ENCODE data around the gene DUS1L.

DUS1L gene

DNA sequence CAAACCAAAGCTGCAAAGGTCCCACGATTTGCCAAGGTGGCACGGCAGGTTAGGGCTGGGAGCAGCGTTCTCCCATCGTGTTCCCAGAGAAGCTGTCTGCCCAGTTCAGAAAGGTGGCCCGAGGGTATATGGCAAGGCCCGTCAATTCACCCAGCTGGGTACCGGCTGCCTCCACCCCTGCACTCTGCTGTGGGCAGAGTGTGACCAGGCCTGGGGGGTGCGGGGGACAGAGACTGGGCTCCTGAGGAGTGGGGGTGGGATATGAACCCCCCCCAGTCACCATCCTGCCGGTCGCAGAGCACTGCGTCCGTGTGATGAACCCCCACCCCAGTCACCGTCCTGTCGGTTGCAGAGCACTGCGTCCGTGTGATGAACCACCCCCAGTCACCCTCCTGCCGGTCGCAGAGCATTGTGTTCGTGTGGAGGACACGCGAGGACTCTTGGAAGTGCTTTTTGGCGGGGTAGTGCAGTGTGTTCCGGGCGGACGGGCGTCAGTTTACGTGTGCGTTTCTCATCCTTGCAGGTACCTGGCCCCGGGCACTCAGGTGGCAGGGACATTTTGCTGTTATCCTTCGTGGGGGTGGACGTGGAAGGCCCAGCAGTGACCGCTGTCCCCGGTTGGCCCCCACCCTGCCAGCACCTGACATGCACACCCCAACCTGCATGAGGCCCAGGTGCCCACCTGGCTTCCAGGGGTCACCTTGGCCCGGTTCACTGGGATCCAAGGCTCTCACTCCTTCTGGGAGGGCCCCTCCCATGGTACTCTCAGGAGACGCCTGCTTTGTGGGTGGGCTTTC, 35.1 kb upstream of the DUS1L start:
- DNase-seq: no peak

DNA sequence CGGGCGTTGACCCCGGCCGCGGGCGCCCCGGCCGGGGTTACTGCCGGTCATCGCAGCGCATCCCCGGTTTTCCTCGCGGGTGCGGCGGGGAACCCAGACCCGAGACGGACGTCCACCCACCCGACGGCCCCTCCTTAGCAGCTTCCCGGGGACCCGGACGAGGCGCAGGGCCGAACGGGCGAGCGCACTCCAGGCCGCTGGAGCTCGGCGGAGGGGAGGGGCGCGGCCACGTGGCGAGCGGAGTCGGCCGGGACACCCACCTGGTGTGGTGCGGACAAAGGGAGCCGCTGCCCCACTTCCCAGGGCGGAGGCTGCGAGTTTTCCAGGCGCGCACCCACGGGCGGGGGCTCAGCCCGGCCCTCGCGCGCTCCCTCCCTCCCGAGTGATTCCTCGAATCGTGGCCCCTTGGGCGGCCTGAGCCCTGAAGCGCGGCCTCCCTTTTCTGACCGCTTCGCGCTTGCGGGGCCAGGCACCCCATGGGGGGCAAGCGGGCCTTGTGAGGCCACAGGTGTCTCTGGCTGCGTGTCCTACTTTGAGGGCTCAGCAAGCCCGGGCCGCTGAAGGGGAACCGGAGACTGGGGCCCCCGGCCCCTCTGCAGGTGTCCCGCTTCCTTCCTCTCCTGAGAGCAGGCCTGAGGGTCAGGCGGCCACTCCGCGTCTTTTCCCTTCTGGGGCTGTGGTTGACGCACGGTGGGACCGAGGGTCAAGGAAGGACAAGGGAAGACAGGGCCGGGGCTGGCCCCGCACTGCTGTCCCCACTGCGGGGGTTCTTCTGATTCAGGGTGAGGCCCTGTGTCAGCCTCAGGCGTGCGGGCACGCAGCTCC, 33.5 kb upstream of the DUS1L start:
- no peak for DNase-seq

DNA sequence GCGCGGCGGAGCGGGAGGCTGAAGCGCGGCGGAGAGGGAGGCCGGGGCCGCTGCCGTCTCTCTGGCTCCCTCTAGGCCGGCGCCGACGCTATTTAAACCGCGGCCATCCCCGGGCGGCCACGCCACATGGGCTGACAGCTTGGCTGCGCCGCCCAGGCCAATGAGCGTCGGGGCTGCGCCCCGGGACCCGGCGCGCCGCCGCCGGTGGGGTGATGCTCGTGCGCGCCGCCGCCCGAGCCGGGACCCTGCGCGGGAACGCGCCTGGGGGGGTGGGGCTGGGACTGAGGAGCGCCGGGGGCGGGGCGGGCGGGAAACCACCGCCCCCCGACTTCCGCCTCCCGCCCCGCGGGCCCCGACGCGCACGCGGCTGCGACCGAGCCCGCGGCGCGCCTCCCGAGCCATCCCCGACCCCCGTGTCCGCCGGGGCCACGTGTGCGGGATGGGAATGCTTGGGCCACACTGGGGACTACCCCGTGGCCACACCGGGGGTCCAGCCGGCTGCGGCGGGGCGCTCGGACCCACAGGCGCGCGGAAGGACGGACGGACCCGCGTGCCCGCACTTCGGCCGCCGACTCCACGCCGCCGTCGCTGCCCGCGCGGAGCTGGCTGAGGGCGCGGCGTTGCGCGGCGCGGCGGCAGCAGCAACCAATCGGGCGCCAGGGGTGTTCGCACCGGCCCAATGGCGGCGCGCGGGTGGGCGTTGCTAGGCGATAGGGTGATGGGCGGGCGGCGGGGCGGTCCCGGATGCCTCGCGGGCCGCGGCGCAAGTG, 32.8 kb upstream of the DUS1L start, which contains the start of gene FASN:
Gene FASN (minus strand): TSS at position 68 of the 770 bp plus-strand sequence. CDS start 1,791 bp downstream, outside the sequence.
- DNase-seq: peak; percentile 70 to 84

- DNase-seq: no peak
These were observed 32.2 kb upstream of the DUS1L start for GRCh38 chr17:82097919-82098168.

GRCh38 chr17:82097184-82097918, 31.7 kb upstream of the DUS1L start:
- DNase-seq: no peak

DNA sequence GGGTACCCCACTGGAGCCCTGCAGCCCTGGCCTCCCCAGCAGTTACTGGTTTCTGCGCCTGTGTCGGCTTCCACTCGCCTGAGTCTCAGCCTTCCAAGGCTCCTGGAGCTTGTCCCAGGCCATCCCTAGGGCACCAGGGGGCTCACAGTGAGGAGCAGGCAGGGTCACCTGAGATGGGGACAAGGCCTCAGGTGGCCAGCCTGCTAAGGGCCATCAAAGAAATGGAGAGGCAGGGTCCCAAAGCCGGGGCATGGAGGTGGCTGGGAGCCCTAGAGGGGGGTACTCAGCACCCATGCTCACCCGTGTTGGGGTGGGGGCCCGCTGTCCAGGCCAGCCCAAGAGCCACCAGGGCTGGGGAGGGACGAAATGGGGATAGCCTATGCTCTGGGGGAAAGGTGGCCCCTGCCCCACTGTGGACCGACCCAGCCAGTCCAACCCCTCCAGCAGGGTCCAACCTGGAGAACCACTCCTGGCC, 31.1 kb upstream of the DUS1L start:
- no peak for DNase-seq

- DNase-seq: no peak
These were observed 30.4 kb upstream of the DUS1L start for GRCh38 chr17:82095777-82096708.

GRCh38 chr17:82094931-82095776, 29.6 kb upstream of the DUS1L start:
- no peak for DNase-seq

DNA sequence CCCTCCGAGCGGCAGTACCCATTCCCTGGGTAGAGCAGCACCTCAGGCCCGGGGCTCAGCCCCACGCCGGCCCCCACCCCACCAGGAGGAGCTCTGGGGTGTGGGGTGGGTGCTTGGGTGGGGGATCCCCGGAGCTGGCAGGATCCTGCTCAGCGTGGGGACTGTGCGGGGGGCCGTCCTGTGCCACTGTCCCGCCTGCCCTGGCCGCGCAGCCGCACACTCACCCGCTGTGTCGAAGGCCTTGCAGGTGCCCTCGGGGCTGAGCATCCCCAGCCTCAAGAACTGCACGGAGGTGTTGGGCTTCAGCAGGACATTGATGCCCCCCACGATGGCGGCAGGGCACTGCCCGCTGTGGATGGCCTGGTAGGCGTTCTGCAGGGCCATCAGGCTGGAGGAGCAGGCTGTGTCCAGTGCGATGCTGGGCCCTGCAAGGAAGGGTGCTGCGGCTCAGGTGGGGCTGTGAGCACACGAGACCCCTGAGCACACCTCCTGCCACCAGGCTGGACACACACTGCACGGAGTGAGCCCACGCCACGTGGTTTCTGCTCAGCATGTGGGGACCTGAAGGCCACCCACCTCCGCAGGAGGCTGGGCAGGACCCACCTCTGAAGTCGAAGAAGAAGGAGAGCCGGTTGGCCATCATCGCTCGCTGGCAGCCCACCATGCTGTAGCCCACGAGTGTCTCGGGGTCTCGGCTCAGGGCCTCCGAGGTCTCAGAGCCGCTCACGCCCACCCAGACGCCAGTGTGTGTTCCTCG, 27.6 kb upstream of the DUS1L start:
- no peak for DNase-seq

- DNase-seq: no peak
These were observed 27.0 kb upstream of the DUS1L start for GRCh38 chr17:82092628-82092994.

- no peak for DNase-seq
These were observed 26.5 kb upstream of the DUS1L start for GRCh38 chr17:82092094-82092586.

GRCh38 chr17:82091264-82092066, 25.9 kb upstream of the DUS1L start:
- no peak for DNase-seq

- DNase-seq: no peak
These were observed 25.1 kb upstream of the DUS1L start for GRCh38 chr17:82090549-82091263.

DNA sequence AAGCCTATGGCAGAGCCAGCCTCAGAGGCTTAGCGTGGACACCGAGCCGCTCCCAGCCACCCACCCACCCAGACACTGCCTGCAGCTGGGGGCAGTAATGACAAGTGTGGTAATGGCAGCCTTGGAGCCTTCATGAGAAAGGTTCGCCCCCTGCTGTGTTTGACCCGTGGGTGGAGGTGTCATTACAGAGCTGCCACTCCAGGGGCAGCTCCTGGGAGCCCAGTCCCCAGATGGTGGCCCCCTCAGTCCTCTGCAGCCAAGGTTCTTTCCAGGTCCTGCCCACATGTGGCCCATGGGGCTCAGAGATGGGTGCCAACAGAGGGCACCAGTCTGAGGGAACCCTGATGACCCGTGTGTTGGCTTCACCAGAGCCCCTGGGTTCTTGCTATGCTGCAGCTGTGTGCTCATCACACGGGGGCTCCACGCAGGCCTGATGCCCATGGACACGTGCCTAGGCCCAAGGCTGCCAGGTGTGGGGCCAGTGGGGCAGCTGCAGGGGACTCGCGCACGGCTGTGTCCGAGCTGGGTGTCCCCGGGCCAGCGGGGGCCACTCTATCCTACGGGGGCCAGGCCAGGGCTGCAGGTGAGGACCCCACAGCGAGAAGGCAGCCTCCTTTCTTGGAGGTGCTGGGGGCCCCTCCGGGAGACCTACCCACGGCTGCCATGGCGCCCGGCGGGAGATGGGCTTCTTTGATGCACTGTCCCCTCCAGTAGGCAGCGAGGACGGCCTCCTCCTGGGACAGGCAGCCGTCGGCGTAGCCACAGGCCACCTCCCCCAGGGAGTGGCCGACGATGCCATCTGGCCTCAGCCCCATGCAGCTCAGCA, 24.3 kb upstream of the DUS1L start:
- DNase-seq: no peak

GRCh38 chr17:82088838-82089722, 23.5 kb upstream of the DUS1L start:
- no peak for DNase-seq
